ENCODE measurements around the gene ZNF792. TPM values are rescaled to one million over a fixed set of nuclear protein-coding genes. Genes with fewer than 3 reads are reported as not detected.
"Not testable (repeated sequence)": the region's sequence is repeated elsewhere in the genome, so short reads cannot be mapped to it uniquely, and the experiment has no call there.

Gene ZNF792
- total RNA-seq, 2 experiments from 2014 or later: 5.1 to 5.6 TPM

- Mint-ChIP-seq H3K27ac (peak overlapping the region; percentile 98), H3K4me1 (ENCODE audit: low read depth) (peaks cover 32% of the 10 kb centered on the region), H3K27me3 (no peaks in the 10 kb centered on the region), H3K9me3 (no peaks in the 10 kb centered on the region), H3K36me3 (ENCODE audit: low read depth) (peaks cover 13% of the 10 kb centered on the region), H3K4me3 (peak overlapping the region; percentile 54)
- no peak for TF ChIP-seq CTCF (IDR thresholded peaks at IDR 0.05)
- ATAC-seq (no peak), DNase-seq (no peak)
- ChIA-PET POLR2A (interaction anchor here (0.6 to 2.5 kb wide), 6 partner anchors 10 to 268 kb away, joined by 3 to 7 read pairs (median 3); no protein-coding TSS in a partner anchor), CTCF (interaction anchor here (1.0 to 5.1 kb wide), 2 partner anchors 16 to 24 kb away, joined by 3 to 31 read pairs; no protein-coding TSS in a partner anchor)
- intact Hi-C loops (cut with micrococcal nuclease): no loop called here
These were observed 33.1 kb upstream of the ZNF792 start for GRCh38 chr19:34997071-34997617.

GRCh38 chr19:34995551-34995950 lies 31.5 kb upstream of the ZNF792 start:
- TF ChIP-seq CTCF (IDR thresholded peaks at IDR 0.05): no peak
- Mint-ChIP-seq H3K27ac (peak overlapping the region; percentile 7), H3K4me3 (no peak overlapping the region), H3K27me3 (no peaks in the 10 kb centered on the region), H3K4me1 (ENCODE audit: low read depth) (peaks cover 39% of the 10 kb centered on the region), H3K9me3 (no peaks in the 10 kb centered on the region), H3K36me3 (ENCODE audit: low read depth) (peaks cover 2% of the 10 kb centered on the region)
- ChIA-PET CTCF (interaction anchor here (0.6 to 2.5 kb wide), 4 partner anchors 10 to 49 kb away, joined by 3 to 7 read pairs (median 4); no protein-coding TSS in a partner anchor), POLR2A (interaction anchor here (1.3 to 2.5 kb wide), 3 partner anchors 8 to 19 kb away, joined by 3 to 7 read pairs (median 3); no protein-coding TSS in a partner anchor)
- intact Hi-C loops (cut with micrococcal nuclease): no loop called here
- DNase-seq (no peak), ATAC-seq (no peak)

GRCh38 chr19:34994643-34995541 lies 30.9 kb upstream of the ZNF792 start:
- Mint-ChIP-seq H3K27me3 (no peaks in the 10 kb centered on the region), H3K4me3 (no peak overlapping the region), H3K4me1 (ENCODE audit: low read depth) (peaks cover 46% of the 10 kb centered on the region), H3K9me3 (no peaks in the 10 kb centered on the region), H3K36me3 (ENCODE audit: low read depth) (peaks cover 2% of the 10 kb centered on the region), H3K27ac (no peak overlapping the region)
- POLR2A ChIA-PET: interaction anchor here (1.3 to 2.5 kb wide), 3 partner anchors 13 to 19 kb away, joined by 3 to 7 read pairs (median 3); no protein-coding TSS in a partner anchor
- DNase-seq (no peak), ATAC-seq (no peak)
- intact Hi-C loops (cut with micrococcal nuclease): no loop called here
- CTCF ChIA-PET: interaction anchor here (0.6 to 2.5 kb wide), 3 partner anchors 9 to 50 kb away, joined by 3 to 7 read pairs (median 5); no protein-coding TSS in a partner anchor
- TF ChIP-seq CTCF (IDR thresholded peaks at IDR 0.05): no peak

- TF ChIP-seq CTCF (IDR thresholded peaks at IDR 0.05): no peak
- Mint-ChIP-seq H3K27me3 (no peaks in the 10 kb centered on the region), H3K9me3 (no peaks in the 10 kb centered on the region), H3K4me3 (no peak overlapping the region), H3K27ac (no peak overlapping the region), H3K4me1 (ENCODE audit: low read depth) (peaks cover 45% of the 10 kb centered on the region), H3K36me3 (ENCODE audit: low read depth) (peaks cover 2% of the 10 kb centered on the region)
- ATAC-seq: no peak
- intact Hi-C loops (cut with micrococcal nuclease): no loop called here
- no peak for DNase-seq
- ChIA-PET POLR2A (interaction anchor here (1.3 kb wide), 1 partner anchor 18 kb away, joined by 3 read pairs; no protein-coding TSS in a partner anchor), CTCF (interaction anchor here (2.5 kb wide), 1 partner anchor 50 kb away, joined by 7 read pairs; no protein-coding TSS in a partner anchor)
These were observed 30.2 kb upstream of the ZNF792 start for GRCh38 chr19:34994286-34994642.

- ChIA-PET POLR2A (interaction anchor here (1.0 to 1.2 kb wide), 2 partner anchors 7 to 9 kb away, joined by 3 read pairs; partner anchors contain the start of gene GRAMD1A), CTCF (interaction anchor here (0.7 to 1.5 kb wide), 4 partner anchors 12 to 21 kb away, joined by 3 to 4 read pairs (median 4); no protein-coding TSS in a partner anchor)
- H3K4me1 Mint-ChIP-seq (ENCODE audit: low read depth): peaks cover 42% of the 10 kb centered on the region
- H3K36me3 Mint-ChIP-seq (ENCODE audit: low read depth); DNase-seq; H3K9me3 Mint-ChIP-seq; intact Hi-C loops (cut with micrococcal nuclease); ATAC-seq; H3K27me3 Mint-ChIP-seq; H3K27ac Mint-ChIP-seq; H3K4me3 Mint-ChIP-seq: not testable (repeated sequence)
These were observed 28.6 kb upstream of the ZNF792 start for GRCh38 chr19:34992582-34992981.

Measured in activated CD8-positive, alpha-beta T cell treated with anti-CD3 and anti-CD28 coated beads for 36 hours (primary cell).